ENCODE data around the gene C15orf39. TPM values are rescaled to one million over a fixed set of nuclear protein-coding genes. Genes with fewer than 3 reads are reported as not detected.

Gene C15orf39
- polyA plus RNA-seq, 4 donors = 6.5 to 20.6 (median 11.9) TPM

GRCh38 chr15:75207618-75208500, 6.2 kb downstream of the C15orf39 start:
- H3K9me3 ChIP-seq (ENCODE audit: control insufficient read depth in 2 of 2, insufficient read depth in 1 of 2, low read depth in 1 of 2, low read length in 1 of 2) = no peaks in the 10 kb centered on the region
- DNase-seq = no peak
- no peak overlapping the region for H3K4me3 ChIP-seq (ENCODE audit: low read depth in 1 of 3, low read length in 3 of 3)
- no peak overlapping the region for H3K27ac ChIP-seq (ENCODE audit: low read depth in 1 of 3, low read length in 2 of 3)
- 88 to 95% (median 90%) methylated on average over 19 to 20 of the region's 20 CpGs for WGBS, 3 donors
- no peaks in the 10 kb centered on the region for H3K27me3 ChIP-seq (ENCODE audit: control insufficient read depth in 3 of 3, insufficient read depth in 3 of 3, low read length in 3 of 3)
- no peak for FAIRE-seq
- peaks cover 0 to 26% (median 0%) of the 10 kb centered on the region in 3 donors for H3K4me1 ChIP-seq (ENCODE audit: control insufficient read depth in 3 of 3, insufficient read depth in 2 of 3, low read depth in 1 of 3, low read length in 2 of 3)
- H3K36me3 ChIP-seq (ENCODE audit: control insufficient read depth in 3 of 3, insufficient read depth in 2 of 3, low read depth in 1 of 3, low read length in 3 of 3) = peaks cover 10 to 90% (median 22%) of the 10 kb centered on the region in 3 donors

DNA sequence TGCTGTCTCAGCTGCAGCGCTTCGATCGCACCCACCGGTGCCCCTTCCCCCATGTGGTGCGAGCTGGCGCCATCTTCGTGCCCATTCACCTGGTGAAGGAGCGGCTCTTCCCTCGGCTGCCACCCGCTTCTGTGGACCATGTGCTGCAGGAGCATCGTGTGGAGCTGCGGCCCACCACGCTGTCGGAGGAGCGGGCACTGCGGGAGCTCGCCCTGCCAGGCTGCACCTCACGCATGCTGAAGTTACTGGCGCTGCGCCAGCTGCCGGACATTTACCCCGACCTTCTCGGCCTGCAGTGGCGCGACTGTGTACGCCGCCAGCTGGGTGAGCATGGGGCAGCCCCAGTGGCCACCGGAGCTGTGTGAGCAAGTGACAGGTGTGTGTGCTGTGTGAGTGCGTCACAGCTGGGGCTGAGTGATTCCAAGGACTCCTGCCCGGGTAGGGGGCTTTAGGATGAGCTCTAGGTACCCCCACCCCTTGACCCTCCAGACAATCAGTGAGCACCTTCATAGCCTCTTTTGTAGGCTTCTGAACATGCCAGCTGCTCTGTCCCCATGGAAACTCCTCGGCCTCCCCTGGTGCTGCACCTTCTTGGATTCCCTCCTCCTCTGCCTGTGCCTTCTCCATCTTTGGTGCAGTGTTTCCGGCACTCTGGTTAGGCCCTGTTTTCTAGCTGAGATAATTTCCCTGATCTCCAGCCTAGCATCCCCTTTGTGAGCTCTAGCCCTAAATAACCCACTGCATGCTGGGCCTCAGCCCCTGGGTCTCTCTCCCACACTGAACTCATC, 7.0 kb downstream of the C15orf39 start:
- FAIRE-seq = no peak
- Histone ChIP-seq H3K36me3 (ENCODE audit: control insufficient read depth in 3 of 3, insufficient read depth in 2 of 3, low read depth in 1 of 3, low read length in 3 of 3) (peaks cover 10 to 91% (median 26%) of the 10 kb centered on the region in 3 donors), H3K27me3 (ENCODE audit: control insufficient read depth in 3 of 3, insufficient read depth in 3 of 3, low read length in 3 of 3) (no peaks in the 10 kb centered on the region), H3K4me1 (ENCODE audit: control insufficient read depth in 3 of 3, insufficient read depth in 2 of 3, low read depth in 1 of 3, low read length in 2 of 3) (peaks cover 0 to 19% (median 0%) of the 10 kb centered on the region in 3 donors), H3K4me3 (ENCODE audit: low read depth in 1 of 3, low read length in 3 of 3) (no peak overlapping the region), H3K27ac (ENCODE audit: low read depth in 1 of 3, low read length in 2 of 3) (no peak overlapping the region), H3K9me3 (ENCODE audit: control insufficient read depth in 2 of 2, insufficient read depth in 1 of 2, low read depth in 1 of 2, low read length in 1 of 2) (no peaks in the 10 kb centered on the region)
- 84 to 87% (median 85%) methylated on average over 32 of the region's 32 CpGs for WGBS, 3 donors
- DNase-seq = no peak

- Histone ChIP-seq H3K4me1 (ENCODE audit: control insufficient read depth in 3 of 3, insufficient read depth in 2 of 3, low read depth in 1 of 3, low read length in 2 of 3) (peaks cover 0 to 13% (median 0%) of the 10 kb centered on the region in 3 donors), H3K27ac (ENCODE audit: low read depth in 1 of 3, low read length in 2 of 3) (no peak overlapping the region), H3K27me3 (ENCODE audit: control insufficient read depth in 3 of 3, insufficient read depth in 3 of 3, low read length in 3 of 3) (no peaks in the 10 kb centered on the region), H3K36me3 (ENCODE audit: control insufficient read depth in 3 of 3, insufficient read depth in 2 of 3, low read depth in 1 of 3, low read length in 3 of 3) (peaks cover 10 to 95% (median 26%) of the 10 kb centered on the region in 3 donors), H3K4me3 (ENCODE audit: low read depth in 1 of 3, low read length in 3 of 3) (no peak overlapping the region), H3K9me3 (ENCODE audit: control insufficient read depth in 2 of 2, insufficient read depth in 1 of 2, low read depth in 1 of 2, low read length in 1 of 2) (no peaks in the 10 kb centered on the region)
- DNase-seq (no peak), FAIRE-seq (no peak)
- 74 to 79% (median 78%) methylated on average over 8 of the region's 8 CpGs for WGBS, 3 donors
These were observed 7.6 kb downstream of the C15orf39 start for GRCh38 chr15:75209289-75209676.

DNA sequence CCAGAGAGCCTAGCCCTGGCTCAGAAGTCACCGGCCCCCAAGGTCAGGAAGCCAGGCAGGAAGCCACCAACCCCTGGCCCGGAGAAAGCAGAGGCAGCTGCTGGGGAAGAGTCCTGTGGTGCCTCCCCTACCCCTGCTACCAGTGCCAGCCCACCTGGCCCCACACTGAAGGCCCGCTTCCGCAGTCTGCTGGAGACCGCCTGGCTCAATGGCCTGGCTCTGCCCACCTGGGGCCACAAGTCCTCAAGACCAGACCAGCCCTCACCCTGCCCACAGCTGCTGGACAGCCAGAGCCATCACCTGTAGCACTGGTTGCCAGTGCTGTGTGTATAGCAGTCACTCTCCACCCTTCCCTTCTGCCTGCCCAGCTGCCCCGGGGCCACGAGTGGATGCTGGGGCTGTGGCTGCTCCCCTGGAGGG, 9.1 kb downstream of the C15orf39 start:
- Histone ChIP-seq H3K27ac (ENCODE audit: low read depth in 1 of 3, low read length in 2 of 3) (no peak overlapping the region), H3K36me3 (ENCODE audit: control insufficient read depth in 3 of 3, insufficient read depth in 2 of 3, low read depth in 1 of 3, low read length in 3 of 3) (peaks cover 10 to 94% (median 26%) of the 10 kb centered on the region in 3 donors), H3K4me1 (ENCODE audit: control insufficient read depth in 3 of 3, insufficient read depth in 2 of 3, low read depth in 1 of 3, low read length in 2 of 3) (peaks cover 0 to 5% (median 0%) of the 10 kb centered on the region in 3 donors), H3K9me3 (ENCODE audit: control insufficient read depth in 2 of 2, insufficient read depth in 1 of 2, low read depth in 1 of 2, low read length in 1 of 2) (no peaks in the 10 kb centered on the region), H3K4me3 (ENCODE audit: low read depth in 1 of 3, low read length in 3 of 3) (no peak overlapping the region), H3K27me3 (ENCODE audit: control insufficient read depth in 3 of 3, insufficient read depth in 3 of 3, low read length in 3 of 3) (no peaks in the 10 kb centered on the region)
- no peak for DNase-seq
- no peak for FAIRE-seq
- 76 to 90% (median 78%) methylated on average over 6 to 7 of the region's 7 CpGs for WGBS, 3 donors

GRCh38 chr15:75211436-75212199, 9.9 kb downstream of the C15orf39 start:
- 80 to 86% (median 80%) methylated on average over 9 of the region's 9 CpGs for WGBS, 3 donors
- Histone ChIP-seq H3K36me3 (ENCODE audit: control insufficient read depth in 3 of 3, insufficient read depth in 2 of 3, low read depth in 1 of 3, low read length in 3 of 3) (peaks cover 7 to 86% (median 26%) of the 10 kb centered on the region in 3 donors), H3K27ac (ENCODE audit: low read depth in 1 of 3, low read length in 2 of 3) (no peak overlapping the region)

GRCh38 chr15:75212200-75212858, 10.6 kb downstream of the C15orf39 start:
- DNase-seq (no peak), FAIRE-seq (no peak)
- H3K27me3 ChIP-seq (ENCODE audit: control insufficient read depth in 3 of 3, insufficient read depth in 3 of 3, low read length in 3 of 3) = no peaks in the 10 kb centered on the region
- 79 to 91% (median 85%) methylated on average over 7 of the region's 7 CpGs for WGBS, 3 donors
- no peaks in the 10 kb centered on the region for H3K9me3 ChIP-seq (ENCODE audit: control insufficient read depth in 2 of 2, insufficient read depth in 1 of 2, low read depth in 1 of 2, low read length in 1 of 2)
- H3K4me3 ChIP-seq (ENCODE audit: low read depth in 1 of 3, low read length in 3 of 3) = no peak overlapping the region
- no peaks in the 10 kb centered on the region for H3K4me1 ChIP-seq (ENCODE audit: control insufficient read depth in 3 of 3, insufficient read depth in 2 of 3, low read depth in 1 of 3, low read length in 2 of 3)
- peaks cover 7 to 79% (median 22%) of the 10 kb centered on the region in 3 donors for H3K36me3 ChIP-seq (ENCODE audit: control insufficient read depth in 3 of 3, insufficient read depth in 2 of 3, low read depth in 1 of 3, low read length in 3 of 3)
- H3K27ac ChIP-seq (ENCODE audit: low read depth in 1 of 3, low read length in 2 of 3) = no peak overlapping the region

More at GRCh38 chr15:75211436-75212199, 9.9 kb downstream of the C15orf39 start:
- DNase-seq (no peak), FAIRE-seq (no peak)
- H3K4me1 ChIP-seq (ENCODE audit: control insufficient read depth in 3 of 3, insufficient read depth in 2 of 3, low read depth in 1 of 3, low read length in 2 of 3) = peaks cover 0 to 5% (median 0%) of the 10 kb centered on the region in 3 donors
- no peak overlapping the region for H3K4me3 ChIP-seq (ENCODE audit: low read depth in 1 of 3, low read length in 3 of 3)
- H3K27me3 ChIP-seq (ENCODE audit: control insufficient read depth in 3 of 3, insufficient read depth in 3 of 3, low read length in 3 of 3) = no peaks in the 10 kb centered on the region
- no peaks in the 10 kb centered on the region for H3K9me3 ChIP-seq (ENCODE audit: control insufficient read depth in 2 of 2, insufficient read depth in 1 of 2, low read depth in 1 of 2, low read length in 1 of 2)

- H3K27me3 ChIP-seq (ENCODE audit: control insufficient read depth in 3 of 3, insufficient read depth in 3 of 3, low read length in 3 of 3) = no peaks in the 10 kb centered on the region
- H3K9me3 ChIP-seq (ENCODE audit: control insufficient read depth in 2 of 2, insufficient read depth in 1 of 2, low read depth in 1 of 2, low read length in 1 of 2) = no peaks in the 10 kb centered on the region
- 86 to 89% (median 89%) methylated on average over 12 of the region's 12 CpGs for WGBS, 3 donors
- no peak for FAIRE-seq
- H3K4me1 ChIP-seq (ENCODE audit: control insufficient read depth in 3 of 3, insufficient read depth in 2 of 3, low read depth in 1 of 3, low read length in 2 of 3) = no peaks in the 10 kb centered on the region
- DNase-seq = no peak
- peaks cover 7 to 70% (median 20%) of the 10 kb centered on the region in 3 donors for H3K36me3 ChIP-seq (ENCODE audit: control insufficient read depth in 3 of 3, insufficient read depth in 2 of 3, low read depth in 1 of 3, low read length in 3 of 3)
- no peak overlapping the region for H3K4me3 ChIP-seq (ENCODE audit: low read depth in 1 of 3, low read length in 3 of 3)
- no peak overlapping the region for H3K27ac ChIP-seq (ENCODE audit: low read depth in 1 of 3, low read length in 2 of 3)
These were observed 11.6 kb downstream of the C15orf39 start for GRCh38 chr15:75213212-75213767.
